Fibroblast of gingiva (primary cell): ENCODE data around the gene OMA1.
"Not testable (repeated sequence)": the region's sequence is repeated elsewhere in the genome, so short reads cannot be mapped to it uniquely, and the experiment has no call there.

Experiments used
- DNase-seq: peaks from one replicate; pipeline ENCODE4 v3.0.0-alpha.2; 2011; ENCODE audit warnings: low read depth

Gene OMA1

GRCh38 chr1:58573705-58574591 lies 27.4 kb upstream of the OMA1 start:
- DNase-seq, result no peak

- DNase-seq, result no peak
These were observed 26.6 kb upstream of the OMA1 start for GRCh38 chr1:58573138-58573537.

GRCh38 chr1:58572690-58573089 lies 26.2 kb upstream of the OMA1 start:
- DNase-seq, result no peak

- DNase-seq, result no peak
These were observed 25.1 kb upstream of the OMA1 start for GRCh38 chr1:58571616-58572015.

GRCh38 chr1:58570817-58571216 lies 24.3 kb upstream of the OMA1 start:
- no peak for DNase-seq

GRCh38 chr1:58570094-58570493 lies 23.6 kb upstream of the OMA1 start:
- DNase-seq, result no peak

GRCh38 chr1:58568911-58569310 lies 22.4 kb upstream of the OMA1 start:
- DNase-seq, result no peak

- no peak for DNase-seq
These were observed 21.8 kb upstream of the OMA1 start for GRCh38 chr1:58568271-58568860.

- no peak for DNase-seq
These were observed 19.8 kb upstream of the OMA1 start for GRCh38 chr1:58566339-58566738.

- DNase-seq, result not testable (repeated sequence)
These were observed 17.2 kb upstream of the OMA1 start for GRCh38 chr1:58563715-58564114.

GRCh38 chr1:58561633-58562032 lies 15.1 kb upstream of the OMA1 start:
- DNase-seq, result no peak

GRCh38 chr1:58555393-58555792 lies 8.9 kb upstream of the OMA1 start:
- no peak for DNase-seq

- DNase-seq, result no peak
These were observed 4.9 kb upstream of the OMA1 start for GRCh38 chr1:58551186-58552140.

- DNase-seq, result not testable (repeated sequence)
These were observed 2.8 kb upstream of the OMA1 start for GRCh38 chr1:58549291-58549690.

GRCh38 chr1:58548371-58548770 lies 1.8 kb upstream of the OMA1 start:
- no peak for DNase-seq

GRCh38 chr1:58545591-58546519 lies 671 bp downstream of the OMA1 start:
- peak; percentile 84 for DNase-seq

- no peak for DNase-seq
These were observed 3.3 kb downstream of the OMA1 start for GRCh38 chr1:58543260-58543659.

- DNase-seq, result no peak
These were observed 7.0 kb downstream of the OMA1 start for GRCh38 chr1:58539553-58539952.

- no peak for DNase-seq
These were observed 7.7 kb downstream of the OMA1 start for GRCh38 chr1:58538821-58539220.

- not testable (repeated sequence) for DNase-seq
These were observed 14.7 kb downstream of the OMA1 start for GRCh38 chr1:58531842-58532241.

GRCh38 chr1:58529284-58529683 lies 17.2 kb downstream of the OMA1 start:
- DNase-seq, result peak; percentile 14
